Lower leg skin (tissue), 3 donors: Measurements from ENCODE around the gene CXCL9.

Experiments used
- CTCF ChIP-seq, 3 donors: fragments of 450-650 bp; IDR thresholded peaks; one replicate each; pipeline ENCODE4 v1.5.1; 2016; ENCODE audit warnings: antibody characterized with exemption in 3 of 3, mild to moderate bottlenecking in 3 of 3, moderate library complexity in 2 of 3
- POLR2A ChIP-seq, 2 donors: fragments of 450-650 bp; IDR thresholded peaks; one replicate each; pipeline ENCODE4 v1.6.1; 2016 to 2017; ENCODE audit warnings: antibody characterized with exemption in 2 of 2, mild to moderate bottlenecking in 1 of 2, moderate library complexity in 1 of 2

- no peak for TF ChIP-seq CTCF (IDR thresholded peaks at IDR 0.05)
- no peak for TF ChIP-seq POLR2A (IDR thresholded peaks at IDR 0.05)
Measured at GRCh38 chr4:76001700-76002099, 5.6 kb downstream of the CXCL9 start.
